ENCODE measurements around the gene ZIC4.

The ZIC4 gene

DNA sequence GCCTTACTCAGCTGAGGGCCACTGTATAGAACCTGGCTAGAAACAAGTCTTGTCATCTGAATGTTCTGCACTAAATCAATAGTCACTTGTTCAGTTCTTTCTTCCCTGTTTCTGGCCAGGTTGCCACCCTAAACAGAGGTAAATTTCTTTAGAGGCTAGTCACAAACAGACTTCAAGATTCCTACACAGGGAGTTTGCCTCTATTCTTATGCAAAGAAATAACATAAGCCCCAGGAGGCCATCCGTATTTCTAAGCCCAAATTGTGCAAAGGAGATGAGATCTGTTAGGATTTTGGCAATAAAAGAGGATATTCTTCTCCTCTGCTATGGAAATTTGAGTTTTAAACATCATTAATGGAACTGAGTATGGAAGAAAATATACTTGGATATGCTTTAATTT lies 4.9 kb downstream of the ZIC4 start (continued):
- TF ChIP-seq, protein P1, sequence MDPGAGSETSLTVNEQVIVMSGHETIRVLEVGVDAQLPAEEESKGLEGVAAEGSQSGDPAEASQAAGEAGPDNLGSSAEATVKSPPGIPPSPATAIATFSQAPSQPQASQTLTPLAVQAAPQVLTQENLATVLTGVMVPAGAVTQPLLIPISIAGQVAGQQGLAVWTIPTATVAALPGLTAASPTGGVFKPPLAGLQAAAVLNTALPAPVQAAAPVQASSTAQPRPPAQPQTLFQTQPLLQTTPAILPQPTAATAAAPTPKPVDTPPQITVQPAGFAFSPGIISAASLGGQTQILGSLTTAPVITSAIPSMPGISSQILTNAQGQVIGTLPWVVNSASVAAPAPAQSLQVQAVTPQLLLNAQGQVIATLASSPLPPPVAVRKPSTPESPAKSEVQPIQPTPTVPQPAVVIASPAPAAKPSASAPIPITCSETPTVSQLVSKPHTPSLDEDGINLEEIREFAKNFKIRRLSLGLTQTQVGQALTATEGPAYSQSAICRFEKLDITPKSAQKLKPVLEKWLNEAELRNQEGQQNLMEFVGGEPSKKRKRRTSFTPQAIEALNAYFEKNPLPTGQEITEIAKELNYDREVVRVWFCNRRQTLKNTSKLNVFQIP (CRISPR knock-in tag; IDR thresholded peaks at IDR 0.05; ENCODE audit: borderline replicate concordance, low read depth), result no peak
- TF ChIP-seq ZFP30 (CRISPR knock-in tag; IDR thresholded peaks at IDR 0.05) (no peak), ZFP3 (CRISPR knock-in tag; IDR thresholded peaks at IDR 0.05) (no peak)
- TF ChIP-seq, protein P2, sequence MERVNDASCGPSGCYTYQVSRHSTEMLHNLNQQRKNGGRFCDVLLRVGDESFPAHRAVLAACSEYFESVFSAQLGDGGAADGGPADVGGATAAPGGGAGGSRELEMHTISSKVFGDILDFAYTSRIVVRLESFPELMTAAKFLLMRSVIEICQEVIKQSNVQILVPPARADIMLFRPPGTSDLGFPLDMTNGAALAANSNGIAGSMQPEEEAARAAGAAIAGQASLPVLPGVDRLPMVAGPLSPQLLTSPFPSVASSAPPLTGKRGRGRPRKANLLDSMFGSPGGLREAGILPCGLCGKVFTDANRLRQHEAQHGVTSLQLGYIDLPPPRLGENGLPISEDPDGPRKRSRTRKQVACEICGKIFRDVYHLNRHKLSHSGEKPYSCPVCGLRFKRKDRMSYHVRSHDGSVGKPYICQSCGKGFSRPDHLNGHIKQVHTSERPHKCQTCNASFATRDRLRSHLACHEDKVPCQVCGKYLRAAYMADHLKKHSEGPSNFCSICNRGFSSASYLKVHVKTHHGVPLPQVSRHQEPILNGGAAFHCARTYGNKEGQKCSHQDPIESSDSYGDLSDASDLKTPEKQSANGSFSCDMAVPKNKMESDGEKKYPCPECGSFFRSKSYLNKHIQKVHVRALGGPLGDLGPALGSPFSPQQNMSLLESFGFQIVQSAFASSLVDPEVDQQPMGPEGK (CRISPR knock-in tag; IDR thresholded peaks at IDR 0.05; ENCODE audit: borderline replicate concordance), result no peak

DNA sequence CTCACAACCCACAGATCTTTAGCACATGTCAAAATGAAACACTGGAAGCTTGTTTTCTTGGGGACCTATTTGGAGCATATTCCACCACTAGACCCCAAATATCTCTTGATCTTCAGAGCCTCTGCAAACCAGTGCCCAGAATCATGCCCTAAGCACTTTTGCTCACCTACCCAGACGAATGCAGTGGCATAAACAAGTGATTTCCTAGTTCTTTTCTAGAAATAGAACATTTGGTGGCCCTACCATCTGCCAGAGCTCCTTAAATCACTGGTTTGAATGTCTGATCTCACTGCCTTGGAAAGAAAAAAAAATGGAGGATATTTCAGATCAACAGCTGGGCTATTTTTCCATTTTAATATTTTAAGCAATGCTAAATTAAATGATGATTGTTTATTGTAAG lies 5.3 kb downstream of the ZIC4 start:
- no peak for ATAC-seq
- TF ChIP-seq, protein P3, sequence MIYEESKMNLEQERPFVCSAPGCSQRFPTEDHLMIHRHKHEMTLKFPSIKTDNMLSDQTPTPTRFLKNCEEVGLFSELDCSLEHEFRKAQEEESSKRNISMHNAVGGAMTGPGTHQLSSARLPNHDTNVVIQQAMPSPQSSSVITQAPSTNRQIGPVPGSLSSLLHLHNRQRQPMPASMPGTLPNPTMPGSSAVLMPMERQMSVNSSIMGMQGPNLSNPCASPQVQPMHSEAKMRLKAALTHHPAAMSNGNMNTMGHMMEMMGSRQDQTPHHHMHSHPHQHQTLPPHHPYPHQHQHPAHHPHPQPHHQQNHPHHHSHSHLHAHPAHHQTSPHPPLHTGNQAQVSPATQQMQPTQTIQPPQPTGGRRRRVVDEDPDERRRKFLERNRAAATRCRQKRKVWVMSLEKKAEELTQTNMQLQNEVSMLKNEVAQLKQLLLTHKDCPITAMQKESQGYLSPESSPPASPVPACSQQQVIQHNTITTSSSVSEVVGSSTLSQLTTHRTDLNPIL (CRISPR knock-in tag; IDR thresholded peaks at IDR 0.05; ENCODE audit: low read depth), result no peak
- no peak for TF ChIP-seq ARNTL (CRISPR knock-in tag; IDR thresholded peaks at IDR 0.05; ENCODE audit: borderline replicate concordance, low read depth)

DNA sequence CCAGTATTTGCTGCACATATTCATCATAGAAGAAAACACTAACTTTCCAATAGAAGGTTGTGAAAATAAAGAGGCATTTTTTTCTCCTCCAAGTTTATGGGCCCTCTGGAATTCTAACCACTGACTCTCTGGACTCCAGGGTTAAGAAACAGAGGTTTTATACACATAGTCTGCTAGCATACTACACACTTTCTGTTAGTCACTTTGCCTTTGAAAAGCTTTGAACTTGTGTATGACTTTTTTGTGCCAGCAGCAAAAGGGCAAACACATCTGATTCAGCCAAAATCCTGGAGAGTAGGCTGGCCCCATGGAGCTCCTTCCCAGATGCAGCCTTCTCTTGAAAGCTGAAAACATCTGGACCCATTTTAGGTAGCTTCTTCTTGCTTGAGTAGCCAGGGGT lies 6.2 kb downstream of the ZIC4 start:
- TF ChIP-seq CSDC2 (CRISPR knock-in tag; IDR thresholded peaks at IDR 0.05) (no peak), OSR1 (CRISPR knock-in tag; IDR thresholded peaks at IDR 0.05) (no peak), ISL1 (CRISPR knock-in tag; IDR thresholded peaks at IDR 0.05) (no peak)
- TF ChIP-seq, protein P3 (CRISPR knock-in tag; IDR thresholded peaks at IDR 0.05; ENCODE audit: low read depth), result no peak
- ATAC-seq, result no peak

DNA sequence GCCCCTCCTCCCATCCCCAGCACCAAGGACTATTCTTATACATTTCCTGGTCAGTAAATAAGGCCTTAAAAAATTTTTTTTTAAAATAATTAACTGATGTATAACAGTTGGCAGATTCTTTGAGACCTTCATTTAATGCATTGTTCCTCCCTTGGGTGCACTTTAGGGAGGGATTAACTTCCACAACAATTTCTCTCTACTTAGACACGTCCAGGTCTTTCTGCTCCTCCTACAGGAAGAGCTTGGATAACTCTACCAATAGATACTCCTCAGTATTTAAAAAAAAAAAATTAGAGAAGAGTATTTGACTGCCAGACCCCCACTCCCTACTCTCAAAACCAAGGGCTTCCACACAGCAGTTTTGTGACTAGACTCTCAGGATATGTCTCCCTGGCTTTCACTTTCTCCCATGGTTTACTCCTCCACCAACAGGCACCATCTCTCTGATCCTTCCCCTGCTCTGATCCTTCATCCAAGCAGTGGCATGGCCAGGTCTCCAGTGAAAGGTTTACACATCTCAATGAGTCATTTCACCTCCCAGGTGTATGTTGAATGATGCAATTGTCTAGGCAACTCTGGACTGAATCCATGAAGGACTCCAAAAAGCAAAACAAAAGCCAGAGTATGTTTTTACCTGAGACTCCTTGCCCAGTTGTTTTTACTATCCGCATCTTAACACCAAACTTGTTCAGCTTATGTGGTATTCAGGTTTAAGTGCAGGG lies 7.4 kb downstream of the ZIC4 start:
- TF ChIP-seq TOX (CRISPR knock-in tag; IDR thresholded peaks at IDR 0.05; ENCODE audit: borderline replicate concordance), result no peak
- TF ChIP-seq, protein P3 (CRISPR knock-in tag; IDR thresholded peaks at IDR 0.05; ENCODE audit: low read depth), result no peak
- no peak for TF ChIP-seq ARNTL (CRISPR knock-in tag; IDR thresholded peaks at IDR 0.05; ENCODE audit: borderline replicate concordance, low read depth)
- no peak for TF ChIP-seq ZNF8 (CRISPR knock-in tag; IDR thresholded peaks at IDR 0.05)
- no peak for TF ChIP-seq ZNF565 (CRISPR knock-in tag; conservative IDR thresholded peaks at IDR 0.05; ENCODE audit: low read depth)
- TF ChIP-seq CSDC2 (CRISPR knock-in tag; IDR thresholded peaks at IDR 0.05), result no peak
- TF ChIP-seq, protein P2 (CRISPR knock-in tag; IDR thresholded peaks at IDR 0.05; ENCODE audit: borderline replicate concordance), result no peak
- TF ChIP-seq ZFP3 (CRISPR knock-in tag; IDR thresholded peaks at IDR 0.05), result no peak
- no peak for TF ChIP-seq ZNF70 (CRISPR knock-in tag; IDR thresholded peaks at IDR 0.05)
- ATAC-seq, result no peak
